M059J (cell line): ENCODE data around the gene UBA52. TPM values are rescaled to one million over a fixed set of nuclear protein-coding genes. Genes with fewer than 3 reads are reported as not detected.
A peak's percentile ranks its signal among the peaks of the same experiment; 100 is the strongest.
"Not testable (repeated sequence)": the region's sequence is repeated elsewhere in the genome, so short reads cannot be mapped to it uniquely, and the experiment has no call there.

Experiments
- DNase-seq: peaks from one replicate; pipeline ENCODE4 v3.0.0-alpha.2; 2012; ENCODE audit warnings: low read depth
- total RNA-seq: library from RNA; depleted of rRNA; stranded (reverse); fragments of >200 nt; shearing (Covaris generic); gene quantifications from 2 replicates; pipeline ENCODE4 v1.2.3, GENCODE V29; 2014; rRNA removed

The UBA52 gene
- total RNA-seq = 910 and 1,251 TPM in 2 replicates

DNA sequence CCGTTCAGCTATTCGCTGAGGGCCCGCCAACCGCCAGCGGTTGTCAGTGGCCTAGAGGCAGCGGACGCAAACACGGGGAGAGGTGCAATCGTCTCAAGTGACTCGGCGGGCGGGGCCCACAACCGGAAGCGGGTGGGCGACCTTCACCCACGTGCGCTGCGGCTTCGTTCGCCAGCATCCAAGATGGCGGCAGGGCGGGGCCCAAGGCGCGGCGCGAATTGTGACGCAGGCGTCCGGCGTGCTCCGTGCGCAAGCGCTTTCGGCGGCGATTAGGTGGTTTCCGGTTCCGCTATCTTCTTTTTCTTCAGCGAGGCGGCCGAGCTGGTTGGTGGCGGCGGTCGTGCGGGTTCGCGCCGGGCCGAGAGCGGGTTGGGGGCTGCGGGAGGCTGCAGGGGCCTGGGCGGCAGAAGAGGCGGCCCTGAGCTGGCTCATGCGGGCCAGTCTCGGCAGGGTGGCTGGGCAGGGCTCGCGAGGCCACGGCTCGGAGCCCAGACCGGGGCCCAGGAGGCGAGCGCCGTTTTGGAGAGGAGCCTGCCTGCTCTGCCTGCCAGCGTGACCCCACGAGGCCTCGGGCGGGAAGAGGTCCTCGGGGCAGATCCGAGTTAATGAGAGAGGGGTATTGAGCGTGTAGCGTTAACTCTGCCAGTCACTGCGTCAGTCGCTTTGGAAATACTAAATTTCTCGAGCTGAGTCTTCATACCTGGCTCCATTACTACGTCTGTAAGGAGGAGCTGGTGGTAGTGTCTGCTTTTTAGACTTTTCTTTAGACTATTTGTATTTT lies at the start of gene UBA52:
TSS of gene UBA52 (plus strand) at position 294 of the 781 bp plus-strand sequence. CDS start 1,444 bp downstream, outside the sequence.
- DNase-seq = peak; percentile 97

DNA sequence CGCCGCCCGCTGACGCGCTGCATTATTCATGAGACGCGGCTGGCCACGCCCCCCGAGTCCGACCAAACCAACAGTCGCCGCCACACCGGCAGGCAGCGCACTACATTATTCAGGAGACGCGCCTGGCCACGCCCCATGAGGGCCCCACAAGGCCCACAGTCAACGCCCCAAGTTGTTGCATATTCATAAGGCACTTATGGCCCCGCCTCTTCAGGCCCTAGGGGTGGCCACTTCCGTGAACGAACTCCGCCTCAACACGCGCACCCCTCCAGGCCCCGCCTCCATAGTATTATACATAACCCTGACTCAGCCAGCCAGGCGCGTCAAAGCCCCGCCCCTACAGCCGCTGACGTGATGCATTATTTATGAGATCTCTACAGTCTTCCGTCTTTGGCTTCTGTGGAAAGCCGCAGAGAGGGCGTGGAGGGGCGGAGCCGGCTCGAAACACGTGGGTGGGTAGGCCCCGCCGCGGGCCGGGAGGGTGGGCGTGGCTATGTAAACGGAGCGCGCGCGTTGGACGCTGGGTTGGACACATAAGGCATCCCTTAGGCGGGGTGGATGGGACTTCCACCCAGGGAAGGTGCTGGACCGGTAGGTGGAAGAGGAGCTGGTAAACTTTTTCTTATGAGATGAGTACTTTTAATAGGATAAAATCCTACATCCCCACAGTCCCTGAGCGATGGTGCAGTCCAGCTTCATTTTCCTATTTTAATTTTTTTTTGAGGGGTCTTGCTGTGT lies 49.4 kb upstream of the UBA52 start:
- DNase-seq = peak; percentile 100

DNA sequence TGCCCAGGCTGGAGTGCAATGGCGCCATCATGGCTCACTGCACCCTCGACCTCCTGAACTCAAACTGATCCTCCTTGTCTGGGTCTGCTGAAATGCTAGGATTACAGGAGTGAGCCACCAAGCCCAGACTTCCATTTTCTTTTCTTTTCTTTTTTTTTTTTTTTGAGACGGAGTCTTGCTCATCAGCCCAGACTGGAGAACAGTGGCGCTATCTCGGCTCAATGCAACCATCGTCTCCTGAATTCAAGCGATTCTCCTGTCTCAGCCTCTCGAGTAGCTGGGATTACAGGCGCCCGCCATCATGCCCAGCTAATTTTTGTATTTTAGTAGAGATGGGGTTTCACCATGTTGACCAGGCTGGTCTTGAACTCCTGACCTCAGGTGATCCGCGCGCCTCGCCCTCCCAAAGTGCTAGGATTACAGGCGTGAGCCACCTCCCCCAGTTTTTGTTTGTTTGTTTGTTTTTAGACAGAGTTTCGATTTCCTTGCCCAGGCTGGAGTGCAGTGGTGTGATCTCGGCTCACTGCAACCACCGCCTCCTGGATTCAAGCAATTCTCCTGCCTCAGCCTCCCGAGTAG lies 48.7 kb upstream of the UBA52 start:
- DNase-seq = not testable (repeated sequence)

DNA sequence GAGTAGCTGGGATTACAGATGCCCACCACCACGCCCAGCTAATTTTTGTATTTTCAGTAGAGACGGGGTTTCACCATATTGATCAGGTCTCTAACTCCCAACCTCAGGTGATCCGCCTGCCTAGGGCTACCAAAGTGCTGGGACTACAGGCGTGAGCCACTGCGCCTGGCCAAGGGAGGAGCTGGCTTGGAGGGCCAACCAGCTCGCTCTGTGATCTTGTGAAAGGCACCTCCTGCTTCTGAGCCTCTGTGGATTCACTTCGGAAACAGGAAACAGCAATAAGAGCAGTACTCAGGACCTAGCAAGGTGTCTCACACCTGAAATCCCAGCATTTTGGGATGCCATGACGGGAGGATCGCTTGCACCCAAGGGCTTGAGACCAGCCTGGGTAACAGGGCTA lies 47.8 kb upstream of the UBA52 start:
- DNase-seq = no peak

DNA sequence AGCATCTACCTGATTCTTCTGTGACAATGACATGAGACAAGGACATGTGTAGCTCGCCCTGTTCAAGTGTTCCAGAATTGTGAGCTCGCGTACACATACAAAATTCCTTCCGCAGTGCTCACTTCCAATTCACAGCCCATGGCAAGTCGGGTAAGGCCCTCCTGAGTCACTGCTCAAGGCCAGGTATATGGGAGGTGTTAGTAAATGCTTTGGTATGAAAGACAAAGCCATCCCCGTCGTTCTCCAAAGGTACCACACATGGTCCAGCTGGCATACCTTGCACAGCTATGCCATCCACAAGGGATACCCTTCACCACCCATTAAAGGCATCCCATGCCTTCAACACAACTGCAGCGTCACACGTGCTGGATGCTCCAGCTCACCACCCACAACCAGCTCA lies 45.3 kb upstream of the UBA52 start:
- DNase-seq = peak; percentile 32

DNA sequence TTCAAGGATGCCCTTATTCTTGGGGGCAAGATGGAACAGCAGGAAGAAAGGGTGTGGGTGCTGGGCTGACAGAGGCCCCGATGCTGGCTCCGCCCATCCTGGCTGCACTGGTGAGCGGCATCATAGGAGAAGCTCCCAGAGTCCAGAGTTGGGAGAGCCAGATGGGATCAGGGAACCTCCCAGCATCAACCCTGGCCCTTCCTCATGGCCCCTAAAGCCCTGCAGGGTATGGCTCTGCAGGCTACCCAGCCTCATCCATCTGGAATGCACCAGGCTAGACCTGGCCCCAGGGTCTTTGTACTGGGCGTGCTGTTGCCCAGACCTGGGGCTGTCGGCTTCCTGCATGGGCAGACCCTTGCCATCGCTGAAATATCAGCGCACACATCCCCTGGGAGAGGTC lies 41.9 kb upstream of the UBA52 start:
- no peak for DNase-seq

DNA sequence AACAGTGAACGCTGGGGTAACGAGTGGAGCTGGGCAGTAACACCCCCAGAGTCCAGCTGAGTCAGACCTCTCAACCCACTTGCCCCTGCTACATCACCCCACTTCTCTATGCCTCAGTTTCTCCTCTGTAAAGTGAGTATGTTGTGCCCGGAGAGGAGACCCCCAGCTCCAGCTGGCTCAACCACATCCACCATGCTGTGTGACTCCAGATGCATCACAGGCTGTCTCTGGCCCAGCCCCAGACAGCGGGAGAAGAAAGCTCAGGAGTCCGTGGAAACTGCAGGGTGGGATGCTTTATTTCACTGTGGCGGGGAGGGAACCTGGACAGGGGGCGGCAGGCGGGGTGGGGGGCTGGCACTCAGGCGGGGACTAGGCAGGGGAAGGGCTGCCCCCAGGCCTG lies 40.2 kb upstream of the UBA52 start:
- no peak for DNase-seq

DNA sequence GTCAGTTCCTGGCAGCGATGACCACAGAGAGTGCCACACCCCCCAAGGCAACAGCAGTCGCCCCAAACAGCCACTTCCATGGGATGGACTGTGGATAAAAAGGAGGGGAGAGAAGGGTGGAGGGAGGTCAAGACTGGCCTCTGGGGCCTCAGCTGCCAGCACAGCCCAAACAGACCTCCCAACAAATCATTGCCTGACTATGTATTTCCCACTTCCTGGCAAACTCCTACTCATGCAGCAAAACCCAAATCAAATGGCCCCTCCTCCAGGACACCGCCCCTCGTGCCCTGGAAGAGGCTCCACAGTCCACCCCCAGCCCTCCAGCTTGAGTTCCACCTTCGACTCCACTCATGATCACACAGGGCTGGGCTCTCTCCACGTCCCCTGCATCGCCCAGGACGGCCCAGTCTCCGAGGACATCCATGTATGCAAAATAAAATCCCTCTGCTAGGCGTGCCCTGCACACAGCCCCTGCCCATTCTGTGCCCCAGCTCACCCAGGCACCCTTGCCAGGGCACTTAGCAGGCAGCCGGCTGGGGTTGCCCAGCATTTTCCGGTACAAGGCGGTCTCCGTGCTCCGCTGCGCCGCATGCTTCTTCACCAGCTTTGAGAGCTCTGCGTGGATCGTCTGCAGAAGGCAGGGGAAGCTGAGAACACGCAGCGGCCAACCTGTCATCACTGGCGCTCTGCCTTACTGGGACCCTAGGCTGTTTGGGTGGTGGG lies 39.3 kb upstream of the UBA52 start:
- DNase-seq = no peak

DNA sequence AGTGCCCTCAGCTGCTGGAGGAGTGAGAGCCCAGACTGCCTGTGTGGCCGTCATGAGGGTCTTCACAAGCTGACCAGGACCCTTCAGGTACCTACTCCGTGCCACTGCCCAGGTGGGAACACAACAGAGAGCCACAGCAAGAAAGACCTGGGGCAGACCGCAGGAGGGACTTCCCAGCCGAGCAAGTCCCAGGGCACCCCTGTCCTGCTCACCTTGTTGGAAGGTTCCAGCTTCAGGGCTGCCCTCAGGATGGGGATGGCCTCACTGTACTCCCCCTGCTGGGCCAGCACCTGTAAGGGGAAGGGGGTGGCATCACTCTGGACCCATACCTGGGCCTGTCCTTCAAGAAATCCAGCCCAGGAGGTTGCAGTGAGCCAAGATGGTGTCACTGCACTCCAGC lies 38.6 kb upstream of the UBA52 start:
- DNase-seq = no peak

DNA sequence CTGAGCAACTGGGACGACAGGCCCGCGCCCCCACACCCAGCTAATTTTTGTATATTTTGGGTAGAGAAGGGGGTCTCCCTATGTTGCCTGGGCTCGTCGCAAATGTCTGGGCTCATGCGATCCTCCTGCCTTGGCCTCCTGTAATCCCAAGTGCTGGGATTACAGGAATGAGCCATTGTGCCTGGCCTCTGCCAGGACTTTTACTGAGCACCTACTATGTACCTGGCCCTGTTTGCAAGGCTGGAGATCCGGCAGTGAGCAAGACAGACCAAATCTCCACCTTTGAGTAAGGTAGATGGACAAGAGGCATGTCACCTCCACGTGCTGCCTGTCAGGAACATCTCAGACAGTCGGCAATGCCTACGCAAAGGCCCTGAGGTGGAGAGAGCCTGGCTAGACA lies 35.2 kb upstream of the UBA52 start:
- DNase-seq = no peak

DNA sequence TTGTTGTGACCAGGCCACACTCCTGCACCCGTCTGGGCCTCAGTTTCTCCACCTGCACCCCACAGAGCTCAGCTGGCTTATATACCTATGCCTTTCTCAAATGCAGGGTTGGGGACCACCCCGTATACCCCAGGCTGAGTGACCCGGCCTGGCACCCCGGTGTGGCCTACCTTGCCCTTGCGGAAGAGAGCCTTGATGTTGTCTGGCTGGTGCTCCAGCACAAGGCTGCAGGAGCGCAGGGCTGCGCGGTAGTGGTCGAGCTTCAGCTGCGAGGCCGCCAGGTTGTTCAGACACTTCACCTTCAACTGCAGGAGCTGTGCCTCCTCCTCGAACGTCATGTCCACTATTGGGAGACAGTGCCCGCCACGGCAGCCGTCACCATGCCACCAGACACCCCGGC lies 34.2 kb upstream of the UBA52 start:
- DNase-seq = no peak

DNA sequence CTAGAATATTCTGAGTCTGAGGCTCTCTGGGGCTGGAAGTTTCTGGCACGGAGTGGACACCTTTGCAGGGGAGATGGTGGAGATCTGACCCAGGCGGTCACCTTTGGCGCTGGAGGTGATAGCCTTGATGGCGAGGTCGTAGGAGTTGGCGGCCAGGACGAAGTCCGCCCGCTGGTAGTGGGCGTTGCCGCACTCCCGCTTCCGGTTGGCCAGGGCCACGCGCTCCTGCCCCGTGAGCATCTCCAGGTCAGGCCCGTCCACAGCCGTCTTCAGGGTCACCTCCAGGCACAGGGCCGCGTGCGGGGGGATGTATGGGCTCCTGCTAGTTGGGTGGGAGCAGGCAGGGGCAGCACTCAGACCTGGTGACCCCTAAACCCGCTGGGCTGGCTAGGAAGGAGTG lies 33.5 kb upstream of the UBA52 start:
- DNase-seq = no peak

DNA sequence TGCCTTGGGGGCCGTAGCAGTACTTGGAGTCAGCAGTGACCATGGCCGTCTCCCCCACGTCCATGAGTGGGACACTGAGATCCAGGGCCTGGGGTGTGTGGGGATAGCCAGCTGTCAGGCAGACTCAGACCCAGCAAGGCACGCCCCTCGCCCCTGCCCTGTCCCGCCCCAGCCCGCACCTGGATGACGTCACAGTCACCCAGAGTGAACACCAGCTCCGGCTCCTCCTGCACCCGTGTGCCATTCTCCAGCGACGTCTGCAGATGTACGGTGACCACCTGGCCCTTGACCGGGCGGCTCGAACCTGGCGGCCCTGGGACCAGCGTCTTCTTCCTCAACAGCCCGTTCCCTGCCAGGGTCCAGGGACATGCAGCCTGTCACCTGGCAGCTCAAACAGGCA lies 32.3 kb upstream of the UBA52 start:
- DNase-seq = no peak

DNA sequence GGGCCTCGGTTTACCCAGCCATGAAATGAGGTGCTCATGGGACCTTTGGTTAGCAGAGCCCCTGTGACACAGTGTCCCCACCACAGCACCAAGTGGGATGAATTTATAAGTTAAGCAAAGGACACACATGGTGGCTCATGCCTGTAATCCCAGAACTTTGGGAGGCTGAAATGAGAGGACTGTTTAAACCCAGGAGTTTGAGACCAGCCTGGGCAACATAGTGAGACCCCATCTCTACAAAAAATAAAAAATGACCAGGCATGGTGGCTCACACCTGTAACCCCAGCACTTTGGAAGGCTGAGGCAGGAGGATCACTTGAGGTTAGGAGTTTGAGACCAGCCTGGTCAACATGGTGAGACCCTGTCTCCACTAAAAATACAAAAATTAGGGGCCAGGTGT lies 31.5 kb upstream of the UBA52 start:
- not testable (repeated sequence) for DNase-seq

DNA sequence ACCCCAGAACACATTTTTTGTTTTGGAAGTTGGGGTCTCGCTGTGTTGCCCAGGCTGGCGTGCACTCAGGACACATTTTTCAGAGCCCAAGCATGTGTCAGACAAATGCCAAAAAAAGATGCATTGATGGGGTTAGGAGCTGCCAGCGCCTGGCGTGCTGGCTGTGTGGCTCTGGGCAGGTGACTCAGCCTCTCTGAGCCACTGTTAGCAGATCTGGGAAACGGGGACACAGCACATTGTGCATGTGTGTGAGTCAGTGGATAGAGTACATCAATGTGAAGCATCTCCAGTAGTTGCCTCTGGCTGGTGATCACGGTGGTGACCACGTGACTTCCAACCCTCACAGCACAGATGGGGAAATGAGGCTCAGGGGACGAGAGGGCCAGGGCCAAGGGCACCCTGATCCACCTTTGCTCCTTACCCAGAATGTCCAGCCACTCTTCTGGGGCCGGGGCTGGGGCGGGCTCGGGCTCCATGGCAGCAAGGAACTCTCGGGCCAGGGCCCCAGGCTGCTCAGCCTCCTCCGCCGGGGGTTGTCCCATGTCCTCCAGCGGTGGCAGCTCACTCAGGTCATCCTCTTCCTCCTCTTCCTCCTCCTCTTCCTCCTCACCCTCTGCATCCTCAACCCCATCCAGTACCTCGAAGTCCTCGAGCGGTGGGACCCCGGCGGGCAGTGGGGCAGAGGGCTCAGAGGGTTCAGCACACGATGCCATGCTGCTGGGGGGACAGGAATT lies 30.2 kb upstream of the UBA52 start:
- no peak for DNase-seq

DNA sequence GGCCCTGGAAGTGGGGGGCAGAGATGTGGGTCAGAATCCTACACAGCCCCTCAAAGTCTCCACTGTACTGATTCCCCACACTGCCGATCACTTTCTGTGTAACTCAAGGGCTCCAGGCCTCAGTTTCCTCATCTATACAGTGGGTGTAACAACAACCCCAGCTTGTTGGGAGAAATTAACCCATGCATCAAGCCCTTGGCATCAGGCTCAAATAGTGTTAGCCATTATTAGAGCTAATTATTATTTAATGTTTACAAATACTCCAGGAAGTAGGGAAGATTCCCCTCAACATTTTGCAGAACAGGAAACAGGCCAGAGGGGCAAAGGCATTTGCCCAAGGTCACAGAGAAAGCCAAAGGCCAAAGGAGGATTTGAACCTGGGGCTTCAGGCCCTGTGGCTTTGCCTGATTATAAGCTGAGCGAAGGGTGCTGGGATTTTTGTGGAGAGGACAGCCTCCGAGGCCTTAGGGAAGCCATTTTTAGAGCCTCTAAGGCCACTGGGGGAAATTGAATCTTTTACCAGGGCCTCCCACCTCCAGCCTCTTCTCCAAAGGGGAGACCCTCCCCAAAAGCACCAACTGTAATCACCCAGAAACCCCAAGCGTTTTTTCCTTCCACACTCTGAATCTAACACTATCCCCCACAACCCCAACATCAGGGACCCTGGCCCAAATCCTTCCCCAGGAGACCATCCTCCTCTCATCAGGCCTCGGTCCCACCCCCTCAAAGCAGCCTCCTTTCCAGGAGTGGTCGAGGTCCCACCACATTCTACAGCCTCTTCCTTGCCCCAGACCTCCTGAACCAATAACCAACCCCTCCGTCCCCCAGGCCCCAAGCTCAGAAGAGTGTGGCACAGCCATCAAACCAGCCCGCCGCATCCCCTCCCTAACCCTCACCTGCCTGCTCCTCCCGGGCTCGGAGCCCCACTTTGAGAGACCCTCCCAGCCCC lies 29.4 kb upstream of the UBA52 start:
- no peak for DNase-seq

DNA sequence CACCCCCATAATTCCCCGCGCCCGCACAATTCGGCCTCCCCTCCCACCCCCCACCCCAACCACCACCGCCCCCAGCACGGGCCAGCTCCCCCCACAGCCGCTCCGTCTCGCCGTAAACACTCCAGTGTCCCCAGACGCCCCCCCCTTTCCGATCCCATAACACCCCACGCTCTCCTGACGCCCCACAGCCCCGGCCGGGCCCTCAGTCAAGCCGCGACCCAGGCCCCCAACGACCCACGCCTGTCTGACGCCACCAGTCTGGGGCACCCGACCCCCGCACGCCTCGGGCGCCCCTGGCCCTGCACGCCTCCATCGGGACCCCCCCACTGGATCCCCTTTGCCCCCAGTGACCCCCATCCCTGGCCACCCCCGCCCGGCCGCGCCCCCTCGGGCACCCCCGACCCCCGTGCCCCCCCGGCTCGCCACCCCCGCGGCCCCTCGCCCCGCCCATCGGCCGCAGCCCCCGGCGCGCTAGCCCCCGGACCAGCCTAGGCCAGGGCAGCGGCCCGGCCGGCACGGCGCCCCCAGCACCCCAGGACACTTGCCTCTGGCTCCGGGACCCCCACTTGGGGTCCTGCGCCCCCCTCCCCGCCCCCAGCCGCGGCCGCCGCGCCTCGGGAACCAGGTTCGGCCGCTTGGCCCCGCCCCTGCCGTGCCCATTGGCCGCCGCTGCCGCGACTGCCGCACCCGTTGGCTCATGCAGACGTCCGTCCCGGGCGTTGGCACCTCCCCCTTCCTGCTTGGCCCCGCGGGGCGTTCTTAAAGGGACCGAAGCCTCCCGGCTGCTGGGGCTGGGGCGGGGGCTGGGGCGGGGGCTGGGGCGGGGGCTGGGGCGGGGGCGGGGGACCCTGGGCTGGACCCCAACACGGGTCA lies 28.5 kb upstream of the UBA52 start, which contains the start of gene FKBP8:
TSS of gene FKBP8 (minus strand) at position 633 of the 873 bp plus-strand sequence. CDS start 1,603 bp downstream, outside the sequence.
- peak; percentile 79 for DNase-seq

DNA sequence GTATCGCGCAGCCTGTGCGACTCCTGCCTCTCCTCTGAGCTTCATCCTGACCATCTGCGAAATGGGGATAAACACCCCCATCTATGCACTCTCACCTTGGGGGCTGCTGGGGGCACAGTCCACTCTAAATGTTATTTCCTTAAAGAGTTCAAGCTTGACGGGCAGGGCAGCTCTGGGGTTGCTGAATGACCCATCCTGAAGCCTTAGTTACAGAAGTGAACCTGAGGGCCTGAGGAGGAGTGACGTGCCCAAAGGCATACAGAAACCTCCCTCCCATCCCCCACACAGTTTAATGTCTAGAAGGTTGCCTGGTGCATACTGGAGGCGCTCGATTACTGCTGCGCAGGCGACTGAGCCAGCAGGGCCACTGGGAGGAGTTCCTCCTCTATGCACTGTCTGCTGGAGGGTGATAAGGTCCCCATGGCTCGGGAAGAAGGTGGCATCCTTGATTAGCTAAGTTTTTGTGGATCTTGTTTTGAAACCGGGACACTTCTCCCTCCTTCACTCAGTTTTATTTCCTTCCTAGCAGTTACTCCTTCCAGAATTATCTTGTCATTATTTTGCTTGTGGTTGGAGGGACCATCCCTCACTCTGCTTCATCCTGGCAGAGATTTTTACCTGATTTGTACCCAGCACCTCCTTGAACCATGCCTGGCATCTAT lies 27.7 kb upstream of the UBA52 start:
- peak; percentile 73 for DNase-seq

DNA sequence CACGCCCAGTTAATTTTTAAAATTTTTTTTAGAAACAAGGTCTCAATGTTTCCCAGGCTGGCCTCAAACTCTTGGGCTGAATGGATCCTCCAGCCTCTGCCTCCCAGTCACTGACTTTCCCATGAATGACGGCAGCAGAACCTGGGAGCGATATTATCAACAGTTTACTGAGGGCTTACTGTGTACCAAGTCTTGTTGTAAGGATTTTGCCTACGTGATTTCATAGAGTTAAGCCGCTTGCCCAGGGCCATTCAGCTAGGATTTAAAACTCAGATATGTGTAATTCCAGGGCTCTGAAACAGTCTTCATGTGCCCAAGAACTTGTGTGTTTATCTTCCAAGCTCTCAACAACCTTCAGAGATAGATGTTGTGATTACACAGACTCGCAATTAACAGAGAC lies 20.0 kb upstream of the UBA52 start:
- DNase-seq = no peak
